Bronchial epithelial cell (primary cell): Measurements from ENCODE around the gene PCYT2. TPM values are rescaled to one million over a fixed set of nuclear protein-coding genes. Genes with fewer than 3 reads are reported as not detected.
A peak's percentile ranks its signal among the peaks of the same experiment; 100 is the strongest.

ENCODE experiments used
- DNase-seq: peaks from one replicate; pipeline ENCODE4 v3.0.0-alpha.2; 2010; ENCODE audit warnings: low read depth
- FAIRE-seq: peaks from 2 replicates; lab custom pipeline; 2011; peaks lifted over from hg19 to GRCh38; lab: Jason Lieb, UNC
- H3K27me3 ChIP-seq: 2 replicates; pipeline ENCODE4 v1.5.1; 2011; ENCODE audit warnings: low read length; ENCODE audit not compliant: control insufficient read depth, insufficient read depth
- H3K36me3 ChIP-seq: 2 replicates; pipeline ENCODE4 v1.5.1; 2011; ENCODE audit warnings: low read length; ENCODE audit not compliant: control insufficient read depth, insufficient read depth
- H3K4me3 ChIP-seq: 2 replicates; pipeline ENCODE4 v1.5.1; 2011; ENCODE audit warnings: mild to moderate bottlenecking, low read depth, low read length, control low read depth
- total RNA-seq: library from RNA; depleted of rRNA; stranded (reverse); fragments of >200 nt; gene quantifications from 2 replicates; pipeline ENCODE4 v1.2.1, GENCODE V29; 2014
- TF ChIP-seq, protein P1 (sequence below): IDR thresholded peaks from 2 replicates; pipeline ENCODE4 v1.5.1; 2011; ENCODE audit warnings: mild to moderate bottlenecking, moderate library complexity, low read length, control low read depth, inconsistent platforms; ENCODE audit not compliant: insufficient read depth, severe bottlenecking

Gene PCYT2
- total RNA-seq, 1 donor from 2014 or later: 29.5 TPM

GRCh38 chr17:81885869-81886548 lies 25.2 kb downstream of the PCYT2 start:
- peaks cover 33% of the 10 kb centered on the region for H3K36me3 ChIP-seq
- no peak for FAIRE-seq
- peak; percentile 40 for DNase-seq
- TF ChIP-seq, protein P1, sequence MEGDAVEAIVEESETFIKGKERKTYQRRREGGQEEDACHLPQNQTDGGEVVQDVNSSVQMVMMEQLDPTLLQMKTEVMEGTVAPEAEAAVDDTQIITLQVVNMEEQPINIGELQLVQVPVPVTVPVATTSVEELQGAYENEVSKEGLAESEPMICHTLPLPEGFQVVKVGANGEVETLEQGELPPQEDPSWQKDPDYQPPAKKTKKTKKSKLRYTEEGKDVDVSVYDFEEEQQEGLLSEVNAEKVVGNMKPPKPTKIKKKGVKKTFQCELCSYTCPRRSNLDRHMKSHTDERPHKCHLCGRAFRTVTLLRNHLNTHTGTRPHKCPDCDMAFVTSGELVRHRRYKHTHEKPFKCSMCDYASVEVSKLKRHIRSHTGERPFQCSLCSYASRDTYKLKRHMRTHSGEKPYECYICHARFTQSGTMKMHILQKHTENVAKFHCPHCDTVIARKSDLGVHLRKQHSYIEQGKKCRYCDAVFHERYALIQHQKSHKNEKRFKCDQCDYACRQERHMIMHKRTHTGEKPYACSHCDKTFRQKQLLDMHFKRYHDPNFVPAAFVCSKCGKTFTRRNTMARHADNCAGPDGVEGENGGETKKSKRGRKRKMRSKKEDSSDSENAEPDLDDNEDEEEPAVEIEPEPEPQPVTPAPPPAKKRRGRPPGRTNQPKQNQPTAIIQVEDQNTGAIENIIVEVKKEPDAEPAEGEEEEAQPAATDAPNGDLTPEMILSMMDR: no peak
- no peaks in the 10 kb centered on the region for H3K27me3 ChIP-seq
- H3K4me3 ChIP-seq: no peak overlapping the region

- TF ChIP-seq, protein P1: no peak
- DNase-seq: no peak
- FAIRE-seq: no peak
- peaks cover 33% of the 10 kb centered on the region for H3K36me3 ChIP-seq
- H3K4me3 ChIP-seq: no peak overlapping the region
- H3K27me3 ChIP-seq: no peaks in the 10 kb centered on the region
Observed at GRCh38 chr17:81885454-81885853, 25.7 kb downstream of the PCYT2 start.

- no peak for FAIRE-seq
- no peaks in the 10 kb centered on the region for H3K27me3 ChIP-seq
- TF ChIP-seq, protein P1: no peak
- H3K4me3 ChIP-seq: no peak overlapping the region
- DNase-seq: no peak
- peaks cover 30% of the 10 kb centered on the region for H3K36me3 ChIP-seq
Observed at GRCh38 chr17:81884968-81885367, 26.2 kb downstream of the PCYT2 start.

DNA sequence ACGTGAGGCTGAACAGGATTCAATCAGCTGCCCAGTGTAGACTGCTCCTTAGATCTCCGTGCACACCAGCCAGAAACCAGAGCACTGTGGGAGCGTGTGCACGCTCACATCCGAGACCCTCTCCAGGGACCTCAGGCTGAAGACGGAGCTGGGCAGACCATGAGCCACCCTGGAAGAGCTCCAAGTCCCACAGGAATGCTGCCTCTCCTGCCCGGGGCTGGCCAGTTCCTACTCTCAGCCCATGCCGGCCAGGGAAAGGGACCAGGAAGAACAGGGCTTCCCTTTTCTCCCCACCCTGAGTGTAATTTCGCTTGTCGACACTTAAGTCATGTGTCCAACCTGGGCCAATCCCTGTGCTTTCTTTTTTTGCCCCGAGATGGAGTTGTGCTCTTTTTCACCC lies 26.7 kb downstream of the PCYT2 start:
- Histone ChIP-seq H3K27me3 (no peaks in the 10 kb centered on the region), H3K4me3 (no peak overlapping the region), H3K36me3 (peaks cover 28% of the 10 kb centered on the region)
- DNase-seq (no peak), FAIRE-seq (no peak)
- TF ChIP-seq, protein P1: no peak

- TF ChIP-seq, protein P1: no peak
- FAIRE-seq (no peak), DNase-seq (no peak)
- Histone ChIP-seq H3K27me3 (no peaks in the 10 kb centered on the region), H3K36me3 (peaks cover 1% of the 10 kb centered on the region), H3K4me3 (no peak overlapping the region)
Observed at GRCh38 chr17:81879121-81879520, 32.1 kb downstream of the PCYT2 start.

DNA sequence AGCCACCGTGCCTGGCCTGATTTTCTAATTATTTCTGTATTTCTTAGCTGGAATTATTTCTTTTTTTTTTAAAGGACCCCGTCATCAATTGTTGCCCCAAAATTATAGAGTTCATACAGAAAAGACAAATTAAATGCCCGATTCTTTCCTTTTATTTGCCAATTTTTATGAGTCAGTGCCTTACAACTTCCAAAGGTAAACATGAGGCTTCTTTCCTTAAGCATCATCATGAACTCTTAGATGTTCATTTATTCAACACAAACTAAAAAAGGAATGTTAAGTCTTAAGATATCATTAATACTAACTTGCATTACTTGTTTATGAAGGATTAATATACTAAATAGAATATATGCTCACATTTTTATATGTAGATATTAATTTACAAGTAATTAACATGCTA lies 32.9 kb downstream of the PCYT2 start:
- TF ChIP-seq, protein P1: no peak
- no peak for FAIRE-seq
- peaks cover 1% of the 10 kb centered on the region for H3K36me3 ChIP-seq

More for the DNA sequence above, 32.9 kb downstream of the PCYT2 start:
- no peaks in the 10 kb centered on the region for H3K27me3 ChIP-seq
- H3K4me3 ChIP-seq: no peak overlapping the region
- no peak for DNase-seq
